DOHH2 (cell line): ENCODE data around the gene ETFA.

Experiments
- H3F3A ChIP-seq: fragments of 200-600 bp; sonication (generic), shearing (Covaris generic); 2 replicates; pipeline ENCODE4 v1.6.0; 2016; ENCODE audit warnings: antibody characterized with exemption, mild to moderate bottlenecking; ENCODE audit not compliant: control insufficient read depth, insufficient read depth
- H3K27ac ChIP-seq: fragments of 200-600 bp; sonication (generic); 2 replicates; pipeline ENCODE4 v1.5.1; 2014; ENCODE audit warnings: low read depth, mild to moderate bottlenecking, low read length, moderate library complexity
- H3K27me3 ChIP-seq: fragments of 200-600 bp; sonication (generic); 2 replicates; pipeline ENCODE4 v1.6.1; 2014; ENCODE audit warnings: mild to moderate bottlenecking, low read length, mixed read lengths; ENCODE audit not compliant: control insufficient read depth
- H3K36me3 ChIP-seq: fragments of 200-600 bp; sonication (generic); 2 replicates; pipeline ENCODE4 v1.6.1; 2014; ENCODE audit warnings: mild to moderate bottlenecking, low read length, moderate library complexity, mixed read lengths; ENCODE audit not compliant: control insufficient read depth
- H3K4me1 ChIP-seq: fragments of 200-600 bp; sonication (generic); 2 replicates; pipeline ENCODE4 v1.6.1; 2014; ENCODE audit warnings: mild to moderate bottlenecking, low read length, mixed read lengths; ENCODE audit not compliant: control insufficient read depth
- H3K4me2 ChIP-seq: fragments of 200-600 bp; sonication (generic); 2 replicates; pipeline ENCODE4 v1.6.0; 2014; ENCODE audit warnings: mild to moderate bottlenecking, low read length, moderate library complexity
- H3K4me3 ChIP-seq: fragments of 200-600 bp; sonication (generic); 2 replicates; pipeline ENCODE4 v1.5.1; 2014; ENCODE audit warnings: mild to moderate bottlenecking, low read length, mixed read lengths
- H3K79me2 ChIP-seq: fragments of 200-600 bp; sonication (generic); 2 replicates; pipeline ENCODE4 v1.6.1; 2014; ENCODE audit warnings: mild to moderate bottlenecking, low read length, mixed read lengths; ENCODE audit not compliant: control insufficient read depth
- H3K9me2 ChIP-seq: fragments of 200-600 bp; sonication (generic); replicated peaks from 2 replicates; pipeline ENCODE4 v1.6.1; 2014; ENCODE audit warnings: mild to moderate bottlenecking, low read length, mixed read lengths; ENCODE audit not compliant: control insufficient read depth
- H3K9me3 ChIP-seq: fragments of 200-600 bp; sonication (generic); 2 replicates; pipeline ENCODE4 v1.6.1; 2014; ENCODE audit warnings: antibody characterized with exemption, low read length, mixed read lengths; ENCODE audit not compliant: control insufficient read depth, insufficient read depth
- H4K20me1 ChIP-seq: fragments of 200-600 bp; sonication (generic); 2 replicates; pipeline ENCODE4 v1.6.0; 2014; ENCODE audit warnings: low read depth, mild to moderate bottlenecking, antibody characterized with exemption, low read length, moderate library complexity; ENCODE audit not compliant: control insufficient read depth, insufficient read depth
- CTCF ChIP-seq: fragments of 200-600 bp; sonication (generic); IDR thresholded peaks from one replicate; pipeline ENCODE4 v1.5.1; 2014; ENCODE audit warnings: antibody characterized with exemption, mild to moderate bottlenecking, low read depth, low read length; ENCODE audit not compliant: poor library complexity, severe bottlenecking
- EZH2phosphoT487 ChIP-seq: fragments of 200-600 bp; sonication (generic); IDR thresholded peaks from 2 replicates; pipeline ENCODE4 v1.6.1; 2017; ENCODE audit warnings: borderline replicate concordance, mild to moderate bottlenecking, antibody characterized with exemption, low read length, moderate library complexity, mixed read lengths

The ETFA gene

DNA sequence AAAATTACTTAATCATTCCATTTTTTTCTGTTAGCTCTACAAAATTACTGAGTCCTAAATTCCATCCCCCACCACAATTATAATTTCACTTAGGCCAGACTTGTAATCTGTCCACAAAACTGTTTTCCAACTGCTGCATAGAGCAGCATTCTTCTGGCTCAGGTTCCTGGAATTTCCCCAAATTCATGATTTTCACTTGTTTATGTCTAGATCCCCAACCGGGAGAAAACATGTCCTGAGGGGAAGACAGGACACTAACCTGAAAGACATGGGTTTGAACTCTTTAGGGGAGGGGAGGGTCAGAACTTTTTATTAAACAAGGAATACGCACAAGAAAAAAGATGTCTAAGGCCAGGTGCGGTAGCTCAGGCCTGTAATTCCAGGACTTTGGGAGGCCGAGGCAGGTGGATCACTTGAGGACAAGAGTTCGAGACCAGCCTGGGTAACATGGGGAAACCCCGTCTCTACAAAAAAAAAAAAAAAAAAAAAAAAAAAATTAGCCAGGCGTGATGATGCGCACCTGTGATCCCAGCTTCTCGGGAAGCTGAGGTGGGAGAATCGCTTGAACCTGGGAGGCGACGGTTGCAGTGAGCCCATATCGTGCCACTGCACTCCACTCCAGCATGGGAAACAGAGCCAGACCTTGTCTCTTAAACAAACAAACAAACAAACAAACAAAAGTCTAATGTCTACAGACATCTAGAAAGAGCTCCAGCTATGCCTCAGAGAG is 1.5 kb downstream of the ETFA start:
- peaks cover 16% of the 10 kb centered on the region for H3K4me1 ChIP-seq

DNA sequence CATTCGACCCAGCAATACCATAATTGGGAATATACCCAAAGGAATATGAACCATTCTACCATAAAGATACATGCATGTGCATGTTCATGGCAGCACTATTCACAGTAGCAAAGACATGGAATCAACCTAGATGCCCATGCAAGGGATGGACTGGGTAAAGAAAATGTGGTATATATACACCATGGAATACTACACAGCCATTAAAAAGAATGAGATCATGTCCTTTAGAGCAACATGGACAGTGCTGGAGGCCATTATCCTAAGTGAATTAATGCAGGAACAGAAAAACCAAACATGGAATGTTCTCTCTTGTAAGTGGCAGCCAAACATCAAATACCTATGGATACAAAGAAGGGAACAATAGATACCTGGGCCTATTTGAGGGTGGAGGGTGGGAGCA is 7.4 kb downstream of the ETFA start:
- peaks cover 100% of the 10 kb centered on the region for H3K79me2 ChIP-seq
- no peaks in the 10 kb centered on the region for H3K27me3 ChIP-seq
- no peaks in the 10 kb centered on the region for H3F3A ChIP-seq
- H3K9me3 ChIP-seq, result no peaks in the 10 kb centered on the region
- no peak overlapping the region for H3K4me2 ChIP-seq
- TF ChIP-seq CTCF (no peak), EZH2phosphoT487 (no peak)
- H3K4me1 ChIP-seq, result no peaks in the 10 kb centered on the region
- H3K36me3 ChIP-seq, result peaks cover 15% of the 10 kb centered on the region
- no peaks in the 10 kb centered on the region for H3K9me2 ChIP-seq
- H3K4me3 ChIP-seq, result no peak overlapping the region
- H4K20me1 ChIP-seq, result peaks cover 24% of the 10 kb centered on the region
- H3K27ac ChIP-seq, result no peak overlapping the region

More for the DNA sequence above, 1.5 kb downstream of the ETFA start:
- Histone ChIP-seq H3K4me2 (peak overlapping the region; percentile 100), H3K9me2 (no peaks in the 10 kb centered on the region), H3K4me3 (peak overlapping the region; percentile 100), H3K27me3 (no peaks in the 10 kb centered on the region), H3F3A (no peaks in the 10 kb centered on the region), H3K27ac (no peak overlapping the region), H3K36me3 (peaks cover 21% of the 10 kb centered on the region), H3K79me2 (peaks cover 65% of the 10 kb centered on the region), H4K20me1 (peaks cover 14% of the 10 kb centered on the region), H3K9me3 (no peaks in the 10 kb centered on the region)
- no peak for TF ChIP-seq EZH2phosphoT487
- no peak for TF ChIP-seq CTCF

DNA sequence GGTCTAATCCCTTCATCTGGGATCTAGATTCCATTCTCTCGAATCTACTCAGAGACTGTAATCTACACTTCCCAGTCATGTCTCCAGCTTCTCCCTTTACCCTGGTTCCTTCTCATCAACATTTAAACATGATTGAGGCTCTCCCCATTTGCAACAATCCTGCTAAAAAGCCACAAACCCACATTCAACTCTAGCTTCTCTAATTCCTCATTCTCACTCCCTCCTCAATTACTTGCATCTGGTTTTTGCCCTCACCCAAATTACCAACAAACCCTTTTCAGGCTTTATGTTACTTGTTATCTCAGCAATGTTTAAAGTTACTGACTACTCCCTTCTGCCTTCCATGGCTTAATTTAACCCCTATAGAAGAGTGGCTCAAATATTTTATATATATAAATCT is 11.5 kb downstream of the ETFA start:
- H3K4me1 ChIP-seq, result no peaks in the 10 kb centered on the region
- no peaks in the 10 kb centered on the region; the same call in 1 of the 2 replicates for H3F3A ChIP-seq
- TF ChIP-seq CTCF, result no peak

More for the DNA sequence above, 11.5 kb downstream of the ETFA start:
- Histone ChIP-seq H3K4me2 (no peak overlapping the region), H3K79me2 (peaks cover 96% of the 10 kb centered on the region), H3K9me2 (no peaks in the 10 kb centered on the region), H3K27me3 (no peaks in the 10 kb centered on the region), H3K4me3 (no peak overlapping the region), H4K20me1 (peaks cover 23% of the 10 kb centered on the region), H3K27ac (no peak overlapping the region), H3K9me3 (no peaks in the 10 kb centered on the region), H3K36me3 (0 out of 2 replicates have a peak, but pooled peaks cover 7% of the 10 kb centered on the region)
